Adrenal gland (tissue), 12 donors: Measurements from ENCODE around the gene WRAP53. TPM values are rescaled to one million over a fixed set of nuclear protein-coding genes. Genes with fewer than 3 reads are reported as not detected.

ENCODE experiments used
- DNase-seq, 7 donors: peaks; one replicate each; pipeline ENCODE4 v3.0.0-alpha.2; 2019 to 2020
- H3K27ac ChIP-seq, 5 donors: fragments of 200-600 bp; sonication (generic) in 4 of 5; 1 replicate in 3 of 5; 2 replicates in 2 of 5; pipeline versions ENCODE4 v1.5.1 to v1.8.0; 2016 to 2020; ENCODE audit warnings: mild to moderate bottlenecking in 1 of 5
- H3K27me3 ChIP-seq: fragments of 200-600 bp; 2 replicates; pipeline ENCODE4 v1.8.0; 2021
- H3K36me3 ChIP-seq, 2 donors: fragments of 200-600 bp; replicated peaks in 1 of 2; 1 replicate in 1 of 2; 2 replicates in 1 of 2; pipeline versions ENCODE4 v1.5.1 to v1.8.0; 2018 to 2022
- H3K4me1 ChIP-seq, 2 donors: fragments of 200-600 bp; replicated peaks in 1 of 2; 1 replicate in 1 of 2; 2 replicates in 1 of 2; pipeline versions ENCODE4 v1.5.1 to v1.8.0; 2018 to 2021
- H3K4me3 ChIP-seq, 4 donors: fragments of 200-600 bp; sonication (generic) in 3 of 4; one replicate each; pipeline ENCODE4 v1.5.1; 2016 to 2018
- H3K9me3 ChIP-seq, 3 donors: fragments of 200-600 bp; sonication (generic) in 1 of 3; replicated peaks in 1 of 3; 1 replicate in 2 of 3; 2 replicates in 1 of 3; pipeline versions ENCODE4 v1.5.1 to v1.8.0; 2016 to 2021
- POLR2A ChIP-seq, 2 donors: fragments of 450-650 bp; IDR thresholded peaks; one replicate each; pipeline ENCODE4 v1.6.1; 2017; ENCODE audit warnings: antibody characterized with exemption in 2 of 2, mild to moderate bottlenecking in 2 of 2, moderate library complexity in 1 of 2
- WGBS, 4 donors: extraction: QIAGEN DNeasy Blood & Tissue Kit in 2 of 4; methylation state at CpG; one replicate each; pipeline versions ENCODE4 v1.1.5 to v1.1.7; 2013 to 2017; 5-methylcytosine and 5-hydroxymethylcytosine counted together
- intact Hi-C, 2 donors: fragments of 100-400 bp; cut with DNase I; formaldehyde crosslinking; loops; one replicate each; pipeline versions ENCODE4 v1.14.1 to v1.15.0; 2022 to 2023
- polyA plus RNA-seq, 3 donors: library from polyadenylated mRNA; stranded (reverse); fragments of 200-250 nt in 2 of 3; fragments of 350-450 nt in 1 of 3; fragmentation: Illumina TruSeq in 1 of 3; extraction: RNeasy Lipid Tissue Mini Kit (QIAGEN cat#74804) in 1 of 3; gene quantifications; one replicate each; pipeline ENCODE4 v1.2.3, GENCODE V29; 2013 to 2014
- total RNA-seq, 9 donors: library from RNA; depleted of rRNA in 4 of 9; stranded (reverse); fragments of >200 nt in 4 of 9; fragments of 120-200 nt in 1 of 9; fragmentation: NEBNext Ultra II Directional in 1 of 9; extraction: Animal tissue kit (Norgen Biotek cat#: 25700) in 1 of 9; gene quantifications; one replicate each; pipeline versions ENCODE4 v1.1.0 to v1.2.4, GENCODE V29; 2013 to 2023
- TF ChIP-seq, protein P1 (sequence below), 6 experiments: fragments of 450-650 bp in 4 of 6; fragments of 200-600 bp in 2 of 6; sonication (generic) in 1 of 6; IDR thresholded peaks; 1 replicate in 5 of 6; 2 replicates in 1 of 6; pipeline versions ENCODE4 v1.5.1 to v1.8.0; 2016 to 2021; ENCODE audit warnings: antibody characterized with exemption in 6 of 6, mild to moderate bottlenecking in 2 of 6, moderate library complexity in 1 of 6
- donor health status: healthy with polysubstance abuse.
- donor health status: Bipolar disorder and iron deficiency.
- donor health status: DM: yes; HTN: yes; CAD: no.
- donor health status: DM: no; HTN: no; CAD: no.
- donor health status: DM: no; HTN: no; CAD: no.
- donor health status: DM: yes; HTN: yes; CAD: no.

WRAP53 gene
- total and polyA plus RNA-seq, 12 donors = 3.4 to 31.0 (median 6.8) TPM

DNA sequence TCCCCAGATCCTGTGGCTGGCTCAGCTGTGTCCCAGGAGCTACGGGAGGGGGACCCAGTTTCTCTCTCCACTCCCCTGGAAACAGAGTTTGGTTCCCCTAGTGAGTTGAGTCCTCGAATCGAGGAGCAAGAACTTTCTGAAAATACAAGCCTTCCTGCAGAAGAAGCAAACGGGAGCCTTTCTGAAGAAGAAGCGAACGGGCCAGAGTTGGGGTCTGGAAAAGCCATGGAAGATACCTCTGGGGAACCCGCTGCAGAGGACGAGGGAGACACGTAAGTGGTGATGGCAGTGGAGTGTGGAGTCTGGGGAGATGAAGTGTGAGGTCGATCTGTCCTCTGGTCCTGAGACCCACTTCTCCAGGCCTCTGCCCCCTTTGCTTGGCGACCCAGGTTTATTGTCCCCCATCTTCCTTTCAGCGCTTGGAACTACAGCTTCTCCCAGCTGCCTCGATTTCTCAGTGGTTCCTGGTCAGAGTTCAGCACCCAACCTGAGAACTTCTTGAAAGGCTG is 585 bp downstream of the WRAP53 start:
- Histone ChIP-seq H3K27me3 (no peaks in the 10 kb centered on the region), H3K27ac (peak overlapping the region in 3 of 5 donors; percentile 29 to 98 (median 78)), H3K36me3 (no peaks in the 10 kb centered on the region), H3K4me3 (peak overlapping the region in 3 of 4 donors; percentile 29 to 83 (median 44)), H3K9me3 (no peaks in the 10 kb centered on the region), H3K4me1 (peaks cover 5 to 26% of the 10 kb centered on the region in 2 donors)
- DNase-seq = peak in 1 of 7 donors; percentile 35
- intact Hi-C loops = loop anchor here (5.0 to 10.0 kb wide), 2 partner anchors 54 to 57 kb away; partner anchors contain the start of gene SHBG (in 2 of the 2)
- no peak for TF ChIP-seq POLR2A (IDR thresholded peaks at IDR 0.05)
- TF ChIP-seq, protein P1, sequence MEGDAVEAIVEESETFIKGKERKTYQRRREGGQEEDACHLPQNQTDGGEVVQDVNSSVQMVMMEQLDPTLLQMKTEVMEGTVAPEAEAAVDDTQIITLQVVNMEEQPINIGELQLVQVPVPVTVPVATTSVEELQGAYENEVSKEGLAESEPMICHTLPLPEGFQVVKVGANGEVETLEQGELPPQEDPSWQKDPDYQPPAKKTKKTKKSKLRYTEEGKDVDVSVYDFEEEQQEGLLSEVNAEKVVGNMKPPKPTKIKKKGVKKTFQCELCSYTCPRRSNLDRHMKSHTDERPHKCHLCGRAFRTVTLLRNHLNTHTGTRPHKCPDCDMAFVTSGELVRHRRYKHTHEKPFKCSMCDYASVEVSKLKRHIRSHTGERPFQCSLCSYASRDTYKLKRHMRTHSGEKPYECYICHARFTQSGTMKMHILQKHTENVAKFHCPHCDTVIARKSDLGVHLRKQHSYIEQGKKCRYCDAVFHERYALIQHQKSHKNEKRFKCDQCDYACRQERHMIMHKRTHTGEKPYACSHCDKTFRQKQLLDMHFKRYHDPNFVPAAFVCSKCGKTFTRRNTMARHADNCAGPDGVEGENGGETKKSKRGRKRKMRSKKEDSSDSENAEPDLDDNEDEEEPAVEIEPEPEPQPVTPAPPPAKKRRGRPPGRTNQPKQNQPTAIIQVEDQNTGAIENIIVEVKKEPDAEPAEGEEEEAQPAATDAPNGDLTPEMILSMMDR (IDR thresholded peaks at IDR 0.05) = no peak
- 11 to 17% (median 13%) methylated on average over 12 to 13 of the region's 13 CpGs for WGBS, 4 donors

DNA sequence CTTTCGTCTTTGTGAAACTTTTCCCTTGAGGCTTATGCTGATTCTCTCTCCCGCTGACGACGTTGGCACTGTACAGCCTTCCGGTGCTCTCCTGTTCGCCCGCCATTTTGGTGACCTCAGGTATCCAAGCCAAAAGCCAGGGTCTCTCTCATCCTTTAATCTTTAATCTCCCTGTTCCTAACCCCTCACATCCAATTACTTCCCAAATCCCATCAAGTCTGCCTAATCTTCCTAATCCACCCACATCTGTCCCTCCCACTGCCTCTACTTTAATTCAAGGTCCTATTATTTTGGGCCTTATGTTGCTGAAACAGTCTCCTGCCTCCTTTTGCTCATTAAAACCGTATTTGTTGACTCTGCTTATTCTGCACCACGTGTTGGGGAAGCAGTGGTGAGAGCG is 7.3 kb downstream of the WRAP53 start:
- Histone ChIP-seq H3K4me1 (no peaks in the 10 kb centered on the region), H3K36me3 (no peaks in the 10 kb centered on the region), H3K27me3 (no peaks in the 10 kb centered on the region), H3K27ac (no peak overlapping the region), H3K9me3 (no peaks in the 10 kb centered on the region), H3K4me3 (no peak overlapping the region)
- DNase-seq = no peak
- intact Hi-C loops = no loop called here
- WGBS, 4 donors = 93 to 97% (median 95%) methylated on average over 10 of the region's 10 CpGs
- TF ChIP-seq, protein P1 (IDR thresholded peaks at IDR 0.05) = no peak
- no peak for TF ChIP-seq POLR2A (IDR thresholded peaks at IDR 0.05)

DNA sequence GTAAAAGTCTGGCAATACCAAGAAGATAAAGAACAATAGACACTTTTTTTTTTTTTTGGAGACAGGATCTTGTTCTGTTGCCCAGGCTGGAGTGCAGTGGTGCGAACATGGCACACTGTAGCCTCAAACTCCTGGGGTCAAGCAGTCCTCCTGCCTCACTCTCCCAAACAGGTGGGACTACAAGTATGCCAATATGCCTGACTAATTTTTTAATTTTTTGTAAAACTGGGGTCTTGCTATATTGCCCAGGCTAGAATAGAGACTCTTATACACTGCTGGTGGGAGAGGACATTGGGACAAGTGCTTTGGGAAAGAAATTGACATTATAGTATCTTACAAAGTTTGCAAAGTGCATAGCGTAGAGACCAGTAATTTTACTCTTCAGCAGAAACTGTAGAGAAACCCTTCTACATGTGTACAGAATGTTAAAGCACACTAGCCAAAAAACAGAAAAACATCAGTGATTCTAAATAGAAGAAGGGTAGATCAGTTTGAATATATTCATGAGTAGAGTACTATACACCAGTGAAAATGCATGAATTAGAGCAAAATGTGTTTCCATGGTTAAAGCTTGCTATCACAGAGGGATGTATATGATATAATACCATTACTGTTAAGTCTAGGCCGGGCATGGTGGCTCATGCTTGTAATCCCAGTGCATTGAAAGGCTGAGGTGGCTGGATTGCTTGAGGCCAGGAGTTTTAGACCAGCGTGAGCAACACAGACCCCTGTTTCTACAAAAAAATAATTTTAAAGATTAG is 9.7 kb downstream of the WRAP53 start:
- H3K4me3 ChIP-seq = no peak overlapping the region
- H3K36me3 ChIP-seq = peaks cover 0 to 6% of the 10 kb centered on the region in 2 donors
- TF ChIP-seq, protein P1 (IDR thresholded peaks at IDR 0.05) = no peak
- TF ChIP-seq POLR2A (IDR thresholded peaks at IDR 0.05) = no peak
- no peak for DNase-seq
- H3K27ac ChIP-seq = no peak overlapping the region
- intact Hi-C loops = no loop called here
- no peaks in the 10 kb centered on the region for H3K27me3 ChIP-seq
- H3K9me3 ChIP-seq = no peaks in the 10 kb centered on the region
- WGBS, 4 donors = 95 to 100% (median 98%) methylated on average over 4 of the region's 4 CpGs
- no peaks in the 10 kb centered on the region for H3K4me1 ChIP-seq

DNA sequence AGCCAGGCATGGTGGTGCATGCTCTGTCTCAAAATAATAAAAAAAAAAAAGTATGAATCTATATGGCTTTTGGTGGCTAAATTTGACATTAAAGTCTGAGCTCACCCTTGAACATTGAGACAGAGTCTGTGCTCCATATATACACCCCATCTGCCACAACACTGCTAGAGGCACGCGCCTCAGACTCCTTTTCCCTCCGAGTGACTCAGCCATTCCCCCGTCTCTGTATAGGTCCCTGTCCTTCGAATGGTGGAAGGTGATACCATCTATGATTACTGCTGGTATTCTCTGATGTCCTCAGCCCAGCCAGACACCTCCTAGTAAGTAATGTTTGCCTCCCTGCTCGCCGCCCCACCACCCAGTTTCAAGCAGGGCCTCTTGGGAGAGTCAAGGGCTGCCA is 12.2 kb downstream of the WRAP53 start:
- TF ChIP-seq POLR2A (IDR thresholded peaks at IDR 0.05) = no peak
- TF ChIP-seq, protein P1 (IDR thresholded peaks at IDR 0.05) = no peak
- intact Hi-C loops = loop anchor here in 1 of 2 donors (10.0 kb wide), 2 partner anchors 74 to 264 kb away; no protein-coding TSS in a partner anchor
- WGBS, 4 donors = 92 to 97% (median 96%) methylated on average over 7 of the region's 7 CpGs

More for the DNA sequence above, 12.2 kb downstream of the WRAP53 start:
- DNase-seq = no peak
- Histone ChIP-seq H3K9me3 (no peaks in the 10 kb centered on the region), H3K36me3 (peaks cover 0 to 6% of the 10 kb centered on the region in 2 donors), H3K4me1 (peaks cover 9 to 11% of the 10 kb centered on the region in 2 donors), H3K27me3 (peaks cover 11% of the 10 kb centered on the region), H3K27ac (no peak overlapping the region), H3K4me3 (no peak overlapping the region)
